Endothelial cell of coronary artery (primary cell): ENCODE results near the gene TRNP1. TPM values are rescaled to one million over a fixed set of nuclear protein-coding genes. Genes with fewer than 3 reads are reported as not detected.

Experiments
- total RNA-seq: library from RNA; depleted of rRNA; stranded (reverse); fragments of >200 nt; gene quantifications from 2 replicates; pipeline ENCODE4 v1.2.3, GENCODE V29; 2014

TRNP1 gene, protein sequence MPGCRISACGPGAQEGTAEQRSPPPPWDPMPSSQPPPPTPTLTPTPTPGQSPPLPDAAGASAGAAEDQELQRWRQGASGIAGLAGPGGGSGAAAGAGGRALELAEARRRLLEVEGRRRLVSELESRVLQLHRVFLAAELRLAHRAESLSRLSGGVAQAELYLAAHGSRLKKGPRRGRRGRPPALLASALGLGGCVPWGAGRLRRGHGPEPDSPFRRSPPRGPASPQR
- total RNA-seq: 10.1 and 22.8 TPM in 2 replicates

DNA sequence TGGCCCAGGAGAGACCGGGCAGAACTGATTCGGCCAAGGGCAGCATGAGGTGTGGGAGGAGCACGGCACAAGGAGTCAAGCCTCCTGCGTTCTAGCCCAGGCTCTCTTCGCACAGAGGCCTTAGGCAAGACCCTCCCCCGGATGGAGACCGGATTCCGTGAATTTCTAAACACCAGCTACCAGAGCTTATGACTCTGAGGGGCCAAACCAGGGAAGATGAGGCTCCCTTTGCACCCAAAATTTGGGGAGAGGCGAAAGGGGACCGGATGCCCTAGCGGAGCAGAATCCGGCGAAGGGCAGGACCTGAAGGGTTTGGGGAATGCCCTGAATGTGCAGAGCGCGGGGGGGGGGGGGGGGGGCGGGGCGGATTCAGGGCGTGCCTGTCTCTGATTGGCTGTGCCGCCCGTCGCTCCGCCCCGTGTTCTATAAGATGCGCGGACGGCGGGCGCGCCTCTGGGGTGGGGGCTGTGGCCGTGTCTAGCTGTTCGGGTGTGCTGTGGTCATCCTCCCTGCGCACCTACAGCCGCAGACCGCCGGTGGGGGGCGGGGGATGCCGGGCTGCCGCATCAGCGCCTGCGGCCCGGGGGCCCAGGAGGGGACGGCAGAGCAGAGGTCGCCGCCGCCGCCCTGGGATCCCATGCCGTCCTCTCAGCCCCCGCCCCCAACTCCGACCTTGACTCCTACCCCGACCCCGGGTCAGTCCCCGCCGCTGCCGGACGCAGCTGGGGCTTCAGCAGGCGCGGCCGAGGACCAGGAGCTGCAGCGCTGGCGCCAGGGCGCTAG is at the start of gene TRNP1:
Gene TRNP1 (plus strand): TSS at position 456 of the 783 bp plus-strand sequence. CDS start 95 bp downstream, at position 551.

DNA sequence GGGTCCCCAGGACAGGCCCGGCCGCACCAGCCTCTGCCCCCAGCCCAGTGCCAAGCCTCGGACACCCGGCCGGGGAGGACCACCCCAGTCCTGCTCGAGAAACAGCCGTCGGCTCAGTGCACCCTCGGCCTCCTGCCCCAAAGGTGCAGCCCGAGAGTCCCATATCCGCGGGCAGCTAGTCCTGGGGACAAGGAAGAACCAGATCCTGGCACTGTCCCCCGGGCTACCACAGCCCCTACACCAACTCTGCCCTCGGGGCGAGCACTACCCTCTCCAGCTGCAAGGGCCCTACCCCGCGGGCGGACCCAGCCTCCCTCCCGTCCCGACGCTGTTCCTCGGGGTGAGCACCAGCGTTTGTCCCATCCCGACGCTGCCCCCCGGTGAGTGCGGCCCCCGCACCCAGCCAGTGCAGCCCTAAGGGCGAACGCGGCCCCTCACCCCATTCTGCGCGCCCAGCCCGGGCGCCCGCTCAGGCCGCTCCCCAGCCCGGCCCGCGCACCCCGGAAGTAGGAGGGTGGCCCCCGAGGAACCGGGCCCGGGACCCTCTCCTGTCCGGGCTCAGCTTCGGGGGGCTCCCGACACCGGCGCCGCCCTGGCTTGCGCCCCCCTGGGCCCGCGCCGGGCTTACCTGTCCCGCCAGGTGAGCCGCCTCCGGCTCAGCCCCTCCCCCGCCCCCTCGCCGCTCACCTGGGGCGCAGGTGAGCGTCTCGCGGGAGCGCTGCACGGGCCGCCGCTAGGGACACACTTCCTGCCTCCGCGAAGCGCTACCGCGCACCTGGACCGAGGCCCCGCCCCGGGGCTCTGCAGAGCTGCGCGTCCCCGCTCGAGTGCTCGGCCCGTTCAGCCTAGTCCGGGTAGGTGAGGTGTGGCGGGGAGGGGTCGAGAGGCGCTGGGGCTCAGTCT is 33.5 kb upstream of the TRNP1 start, which contains the start of gene KDF1:
Gene KDF1 (minus strand): TSS at position 747 of the 903 bp plus-strand sequence. CDS start 8,088 bp downstream, outside the sequence.

Other genes starting within 250 kb of the TRNP1 start
- gene PIGV, start 205.7 kb upstream of the TRNP1 start, total RNA-seq: 5.2 and 7.6 TPM in 2 replicates
- gene ZDHHC18, start 167.0 kb upstream of the TRNP1 start, total RNA-seq: 5.1 and 5.3 TPM in 2 replicates
- gene SFN, start 130.5 kb upstream of the TRNP1 start, total RNA-seq: 0.28 TPM in 1 of 2 replicates, not detected in the other
- 10.7 and 12.0 TPM in 2 replicates for gene GPN2, start 103.4 kb upstream of the TRNP1 start, total RNA-seq
- gene GPATCH3, start 93.2 kb upstream of the TRNP1 start, total RNA-seq: 10.5 and 10.7 TPM in 2 replicates
- gene NR0B2, start 79.7 kb upstream of the TRNP1 start, total RNA-seq: not detected in 2 replicates
- gene NUDC, start 71.9 kb upstream of the TRNP1 start, total RNA-seq: 44.0 and 54.5 TPM in 2 replicates
- under 0.01 TPM in 1 of 2 replicates, not detected in the other for gene KDF1, start 33.2 kb upstream of the TRNP1 start, total RNA-seq
- gene TENT5B, start 19.2 kb downstream of the TRNP1 start, total RNA-seq: 1.1 and 2.0 TPM in 2 replicates
- 10.5 and 20.2 TPM in 2 replicates for gene SLC9A1, start 161.4 kb downstream of the TRNP1 start, total RNA-seq
- gene WDTC1, start 240.9 kb downstream of the TRNP1 start, total RNA-seq: 15.8 and 21.2 TPM in 2 replicates